ENCODE results near the gene HBA2. TPM values are rescaled to one million over a fixed set of nuclear protein-coding genes. Genes with fewer than 3 reads are reported as not detected.

Gene HBA2
- total and polyA plus RNA-seq, 9 of the 15 experiments (the other 6 are each of a cell fraction or from before 2014, with no cell fraction given) = 40.4 to 853 (median 286) TPM

- Histone ChIP-seq H3K79me2 (ENCODE audit: control insufficient read depth, insufficient read depth, low read length) (peaks cover 47% of the 10 kb centered on the region), H3K4me1 (replicated peaks in 1 of 2; ENCODE audit: control insufficient read depth in 2 of 2, insufficient read depth in 2 of 2, low read length in 2 of 2) (peaks cover 17 to 54% of the 10 kb centered on the region in 2 experiments; a peak in 4 of 5 replicates), H3K4me2 (ENCODE audit: insufficient read depth, low read length) (peak overlapping the region; percentile 91), H3K9me3 (replicated peaks; ENCODE audit: control insufficient read depth, insufficient read depth, low read depth, low read length) (no peaks in the 10 kb centered on the region), H3K27me3 (ENCODE audit: control insufficient read depth in 2 of 2, insufficient read depth in 2 of 2, low read length in 2 of 2) (no peaks in the 10 kb centered on the region), H3K27ac (ENCODE audit: extremely low read depth, low read depth, low read length) (peak overlapping the region; percentile 83), H4K20me1 (replicated peaks; ENCODE audit: control insufficient read depth, insufficient read depth, low read length) (0 out of 2 replicates have a peak, but pooled peaks cover 6% of the 10 kb centered on the region), H3K9me1 (ENCODE audit: control insufficient read depth, insufficient read depth, low read length) (peaks cover 3% of the 10 kb centered on the region), H2AFZ (ENCODE audit: low read depth, low read length) (peak overlapping the region; percentile 84), H3K4me3 (peak overlapping the region; percentile 61), H3K9ac (ENCODE audit: insufficient read depth in 1 of 2, low read depth in 2 of 2, low read length in 2 of 2) (peak overlapping the region; percentile 72 to 98), H3K36me3 (ENCODE audit: control insufficient read depth, insufficient read depth, low read length) (peaks cover 35% of the 10 kb centered on the region)
- BruUV-seq (replicated peaks) = no TSS peak
- peak; percentile 43 to 95 (median 72) for DNase-seq (ENCODE audit: extremely low read depth in 1 of 4, low spot score in 3 of 4)
- 1% methylated on average over 64 of the region's 89 CpGs for WGBS (ENCODE audit: insufficient coverage, low coverage, missing lambda C conversion rate)
- ChIA-PET POLR2A (interaction anchor here (0.7 to 1.4 kb wide), 6 partner anchors 10 to 144 kb away, joined by 3 to 7 read pairs (median 3); no protein-coding TSS in a partner anchor), CTCF (ENCODE audit: low intra/inter-chr PET ratio) (interaction anchor here (1.2 to 4.5 kb wide), 5 partner anchors 70 to 115 kb away, joined by 5 to 42 read pairs (median 27); no protein-coding TSS in a partner anchor)
- intact Hi-C loops (cut with micrococcal nuclease) = loop anchor here (2.0 kb wide), 1 partner anchor 74 kb away; no protein-coding TSS in a partner anchor
- ATAC-seq = peak; percentile 82
- FAIRE-seq = peak; percentile 84
- in situ Hi-C loops (cut with MboI) = loop anchor here (5.0 kb wide), 1 partner anchor 74 kb away; no protein-coding TSS in a partner anchor
- TF ChIP-seq FOXK2 (conservative IDR thresholded peaks at IDR 0.05 in 1 of 2, IDR thresholded peaks at IDR 0.05 in 1 of 2; ENCODE audit: low read depth in 2 of 2) = no peak
- TF ChIP-seq ZBTB5 (IDR thresholded peaks at IDR 0.05) = no peak
- TF ChIP-seq IRF1 (CRISPR knock-in tag; IDR thresholded peaks at IDR 0.05; ENCODE audit: borderline replicate concordance) = peak; percentile 99
- TF ChIP-seq ZNF354B (CRISPR knock-in tag; IDR thresholded peaks at IDR 0.05) = no peak
- no peak for TF ChIP-seq PKNOX1 (IDR thresholded peaks at IDR 0.05)
- TF ChIP-seq RBM39 (optimal IDR thresholded peaks at IDR 0.05; ENCODE audit: low read depth, low read length) = peak; percentile 80
- TF ChIP-seq PURB (CRISPR knock-in tag; IDR thresholded peaks at IDR 0.05; ENCODE audit: low read depth) = 0 out of 2 replicates have a peak, but pooled peaks have one; percentile 65
- TF ChIP-seq CHAMP1 (IDR thresholded peaks at IDR 0.05) = no peak
- no peak for TF ChIP-seq FOXJ3 (CRISPR knock-in tag; IDR thresholded peaks at IDR 0.05)
- no peak for TF ChIP-seq SMAD3 (CRISPR knock-in tag; conservative IDR thresholded peaks at IDR 0.05)
- TF ChIP-seq GATAD2B (IDR thresholded peaks at IDR 0.05; ENCODE audit: borderline replicate concordance) = peak; percentile 68
Measured at GRCh38 chr16:180681-181564, 8.2 kb downstream of the HBA2 start.
